Heart left ventricle (tissue), 13 donors: ENCODE results near the gene KCTD17.

Experiments
- POLR2A ChIP-seq, 2 donors: fragments of 450-650 bp; IDR thresholded peaks; one replicate each; pipeline ENCODE4 v1.6.1; 2017; ENCODE audit warnings: antibody characterized with exemption in 2 of 2, mild to moderate bottlenecking in 2 of 2, moderate library complexity in 2 of 2
- TF ChIP-seq, protein P1 (sequence below), 12 donors: fragments of 200-600 bp; sonication (generic) in 4 of 12; IDR thresholded peaks; one replicate each; pipeline versions ENCODE4 v1.5.0 to v1.8.0; 2018 to 2022; ENCODE audit warnings: antibody characterized with exemption in 12 of 12, mild to moderate bottlenecking in 5 of 12
- donor health status: ischemic (EF 13 %, LVEDD 7.1; RV severe dilation, severe dysfunction).
- donor health status: DM: no; HTN: yes; CAD: no.
- donor health status: DM: no; HTN: no; CAD: no.
- donor health status: ischemic (EF 25% LVEDD 6.9; RV normal size, moderate dysfunction).
- donor health status: ischemic (EF 25% LVEDD 5.7; RV mildly dilated, moderate dysfunction).
- donor health status: ischemic (EF 35%, LVEDD 5.7; RV mildly dilated, moderate dysfunction).
- donor health status: nonischemic (EF 11% LVEDD 7.7; RV severe dilation, severe dysfunction).
- donor health status: DM: yes; HTN: yes; CAD: no.
- donor health status: PGD.
- donor health status: ischemic (EF 29% LVEDD 5.4; RV normal size, mild dysfunction).
- donor health status: nonischemic (EF 23%, LVEDD 6.1; RV moderate dilation, normal function).

DNA sequence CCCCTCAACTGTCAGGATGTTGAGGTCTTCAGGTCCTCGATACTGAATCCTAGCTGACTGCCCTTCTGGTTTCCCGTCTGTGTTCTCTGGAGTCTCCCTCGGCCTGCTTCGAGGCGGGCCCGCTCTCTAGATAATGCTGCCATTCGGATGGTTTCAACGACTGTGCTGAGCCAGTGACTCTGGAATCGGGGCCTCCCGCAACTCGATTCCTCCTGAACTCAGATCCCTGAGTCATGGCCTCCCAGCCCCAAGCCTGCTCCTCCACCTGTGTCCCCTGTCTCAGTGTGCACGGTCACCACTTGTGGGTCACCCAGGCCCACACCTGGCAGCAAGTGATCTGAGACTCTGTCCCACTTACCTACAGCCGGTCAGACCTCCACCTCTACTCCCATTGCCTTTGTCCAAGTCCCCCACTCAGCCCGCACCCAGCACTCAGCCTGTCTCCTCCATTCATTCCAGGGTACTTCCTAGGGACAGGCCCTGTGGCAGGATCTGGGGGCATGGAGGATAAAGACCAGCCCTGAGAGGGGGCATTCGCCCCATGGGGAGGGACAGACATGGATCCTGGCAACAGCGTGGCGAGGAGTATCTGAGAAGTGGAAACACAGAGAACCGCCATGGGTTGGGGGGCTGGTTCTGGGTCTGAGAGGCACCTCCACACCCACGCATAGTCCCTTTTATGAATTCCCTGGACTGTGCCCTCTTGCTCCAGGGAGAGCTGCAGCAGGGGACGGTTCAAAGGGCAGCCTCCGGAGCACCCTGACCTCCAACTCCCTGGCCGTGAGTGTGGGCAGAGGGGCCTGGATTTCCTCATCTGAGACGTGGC is 17.7 kb upstream of the KCTD17 start:
- TF ChIP-seq, protein P1, sequence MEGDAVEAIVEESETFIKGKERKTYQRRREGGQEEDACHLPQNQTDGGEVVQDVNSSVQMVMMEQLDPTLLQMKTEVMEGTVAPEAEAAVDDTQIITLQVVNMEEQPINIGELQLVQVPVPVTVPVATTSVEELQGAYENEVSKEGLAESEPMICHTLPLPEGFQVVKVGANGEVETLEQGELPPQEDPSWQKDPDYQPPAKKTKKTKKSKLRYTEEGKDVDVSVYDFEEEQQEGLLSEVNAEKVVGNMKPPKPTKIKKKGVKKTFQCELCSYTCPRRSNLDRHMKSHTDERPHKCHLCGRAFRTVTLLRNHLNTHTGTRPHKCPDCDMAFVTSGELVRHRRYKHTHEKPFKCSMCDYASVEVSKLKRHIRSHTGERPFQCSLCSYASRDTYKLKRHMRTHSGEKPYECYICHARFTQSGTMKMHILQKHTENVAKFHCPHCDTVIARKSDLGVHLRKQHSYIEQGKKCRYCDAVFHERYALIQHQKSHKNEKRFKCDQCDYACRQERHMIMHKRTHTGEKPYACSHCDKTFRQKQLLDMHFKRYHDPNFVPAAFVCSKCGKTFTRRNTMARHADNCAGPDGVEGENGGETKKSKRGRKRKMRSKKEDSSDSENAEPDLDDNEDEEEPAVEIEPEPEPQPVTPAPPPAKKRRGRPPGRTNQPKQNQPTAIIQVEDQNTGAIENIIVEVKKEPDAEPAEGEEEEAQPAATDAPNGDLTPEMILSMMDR (IDR thresholded peaks at IDR 0.05), result no peak
- TF ChIP-seq POLR2A (IDR thresholded peaks at IDR 0.05), result no peak
